ENCODE measurements around the gene STATH. TPM values are rescaled to one million over a fixed set of nuclear protein-coding genes. Genes with fewer than 3 reads are reported as not detected.

STATH gene, protein sequence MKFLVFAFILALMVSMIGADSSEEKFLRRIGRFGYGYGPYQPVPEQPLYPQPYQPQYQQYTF
- total RNA-seq (2014; rRNA removed; shearing (Covaris generic)), result not detected in 2 replicates
- polyA plus RNA-seq (2016; fragmentation: Nextera tagmentation; extraction: Ambion mirVana), result not detected in 2 replicates

DNA sequence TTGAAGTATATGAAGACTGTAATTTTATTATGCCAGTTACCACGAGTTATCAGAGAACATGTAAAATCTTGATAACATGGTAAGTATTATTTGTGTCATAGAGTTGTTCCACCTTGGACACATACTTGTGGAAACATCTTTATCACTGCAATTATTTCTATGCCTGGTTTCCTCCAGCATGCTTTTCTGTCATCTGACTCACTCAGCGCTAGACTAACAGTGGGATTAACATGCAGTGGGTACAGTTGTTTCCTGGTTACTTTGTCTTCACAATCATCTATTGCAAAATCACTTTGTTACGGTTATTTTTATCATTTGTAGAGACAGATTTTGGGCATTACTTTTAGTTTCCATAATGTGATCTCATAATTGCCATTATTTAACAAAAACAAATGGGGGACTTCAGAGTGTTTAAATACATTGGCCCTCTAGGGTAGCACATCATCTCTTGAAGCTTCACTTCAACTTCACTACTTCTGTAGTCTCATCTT lies at the start of gene STATH:
STATH (plus strand) TSS at position 441 of the 491 bp plus-strand sequence. CDS start 2,472 bp downstream, outside the sequence.
- Histone ChIP-seq H3K27me3 (replicated peaks; ENCODE audit: insufficient read depth) (no peaks in the 10 kb centered on the region), H3K79me2 (ENCODE audit: insufficient read depth) (no peaks in the 10 kb centered on the region), H3K9ac (no peak within 1 kb of the TSS), H3K36me3 (ENCODE audit: low read depth) (no peaks in the 10 kb centered on the region), H3K27ac (no peak within 1 kb of the TSS), H3F3A (ENCODE audit: insufficient read depth) (no peaks in the 10 kb centered on the region), H2AFZ (no peak within 1 kb of the TSS), H3K9me2 (ENCODE audit: insufficient read depth) (no peaks in the 10 kb centered on the region), H3K4me1 (ENCODE audit: insufficient read depth) (peaks cover 8% of the 10 kb centered on the region; the same call in 1 of the 2 replicates), H3K9me3 (ENCODE audit: low read depth) (no peaks in the 10 kb centered on the region), H3K4me2 (ENCODE audit: unreplicated experiment) (no peak within 1 kb of the TSS), H3K4me3 (no peak within 1 kb of the TSS), H4K20me1 (ENCODE audit: insufficient read depth) (no peaks in the 10 kb centered on the region)
- DNase-seq, result no peak
- in situ Hi-C loops (cut with MboI), result no loop called here
- WGBS, 2 experiments (ENCODE audit: low coverage in 1 of 2, low lambda C conversion rate in 2 of 2, missing lambda C conversion rate in 2 of 2), result 60 to 70% methylated on average over 3 of the region's 3 CpGs
- TF ChIP-seq EZH2 (IDR thresholded peaks at IDR 0.05; ENCODE audit: insufficient read depth, poor library complexity, severe bottlenecking), result no peak
- TF ChIP-seq EZH2phosphoT487 (IDR thresholded peaks at IDR 0.05; ENCODE audit: insufficient read depth, low read depth), result no peak

- Histone ChIP-seq H3K27me3 (replicated peaks; ENCODE audit: insufficient read depth) (no peaks in the 10 kb centered on the region), H3K4me1 (ENCODE audit: insufficient read depth) (no peaks in the 10 kb centered on the region), H3K36me3 (ENCODE audit: low read depth) (no peaks in the 10 kb centered on the region), H4K20me1 (ENCODE audit: insufficient read depth) (no peaks in the 10 kb centered on the region), H3K79me2 (ENCODE audit: insufficient read depth) (no peaks in the 10 kb centered on the region), H3F3A (ENCODE audit: insufficient read depth) (no peaks in the 10 kb centered on the region), H3K9me3 (ENCODE audit: low read depth) (no peaks in the 10 kb centered on the region), H3K4me3 (no peak overlapping the region), H3K9ac (no peak overlapping the region), H3K27ac (no peak overlapping the region), H2AFZ (no peak overlapping the region), H3K4me2 (ENCODE audit: unreplicated experiment) (no peak overlapping the region), H3K9me2 (ENCODE audit: insufficient read depth) (no peaks in the 10 kb centered on the region)
- no peak for DNase-seq
- TF ChIP-seq EZH2 (IDR thresholded peaks at IDR 0.05; ENCODE audit: insufficient read depth, poor library complexity, severe bottlenecking) (no peak), EZH2phosphoT487 (IDR thresholded peaks at IDR 0.05; ENCODE audit: insufficient read depth, low read depth) (no peak)
- WGBS, 2 experiments (ENCODE audit: low coverage in 1 of 2, low lambda C conversion rate in 2 of 2, missing lambda C conversion rate in 2 of 2), result 17% methylated on average over 3 of the region's 3 CpGs
- in situ Hi-C loops (cut with MboI), result no loop called here
Observed at GRCh38 chr4:69951602-69952001, 44.2 kb upstream of the STATH start.

- Histone ChIP-seq H3K9me3 (ENCODE audit: low read depth) (no peaks in the 10 kb centered on the region), H3K36me3 (ENCODE audit: low read depth) (no peaks in the 10 kb centered on the region), H3K4me2 (ENCODE audit: unreplicated experiment) (no peak overlapping the region), H3K27ac (no peak overlapping the region), H3F3A (ENCODE audit: insufficient read depth) (no peaks in the 10 kb centered on the region), H3K4me1 (ENCODE audit: insufficient read depth) (no peaks in the 10 kb centered on the region), H3K4me3 (no peak overlapping the region), H2AFZ (no peak overlapping the region), H4K20me1 (ENCODE audit: insufficient read depth) (no peaks in the 10 kb centered on the region), H3K9me2 (ENCODE audit: insufficient read depth) (no peaks in the 10 kb centered on the region), H3K9ac (no peak overlapping the region), H3K79me2 (ENCODE audit: insufficient read depth) (no peaks in the 10 kb centered on the region), H3K27me3 (replicated peaks; ENCODE audit: insufficient read depth) (no peaks in the 10 kb centered on the region)
- TF ChIP-seq EZH2 (IDR thresholded peaks at IDR 0.05; ENCODE audit: insufficient read depth, poor library complexity, severe bottlenecking) (no peak), EZH2phosphoT487 (IDR thresholded peaks at IDR 0.05; ENCODE audit: insufficient read depth, low read depth) (no peak)
- in situ Hi-C loops (cut with MboI), result no loop called here
- 42 to 46% methylated on average over 1 of the region's 1 CpG for WGBS, 2 experiments (ENCODE audit: low coverage in 1 of 2, low lambda C conversion rate in 2 of 2, missing lambda C conversion rate in 2 of 2)
- no peak for DNase-seq
Observed at GRCh38 chr4:69957209-69957608, 38.6 kb upstream of the STATH start.

DNA sequence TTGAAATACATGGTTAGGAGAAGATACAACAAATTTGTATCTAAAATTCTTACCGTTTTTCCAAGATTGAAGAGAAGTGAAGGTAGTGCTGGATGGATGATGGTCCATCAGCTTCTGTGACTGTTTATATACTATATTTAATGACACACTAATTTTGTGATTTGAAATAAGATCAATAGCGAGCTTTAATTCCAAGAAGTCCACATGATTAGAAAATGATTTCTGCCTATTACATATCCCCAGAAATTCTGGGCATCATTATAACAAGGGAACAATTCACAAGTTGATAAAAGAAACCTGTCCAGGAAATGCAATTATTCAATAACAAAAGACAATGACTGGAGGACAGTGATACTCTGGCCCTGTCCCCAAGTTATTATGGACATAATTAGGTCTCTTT lies 30.1 kb upstream of the STATH start, which contains the start of gene CSN2:
CSN2 (minus strand) TSS at position 101 of the 400 bp plus-strand sequence. CDS start 4,733 bp downstream, outside the sequence.
- Histone ChIP-seq H3K9me3 (ENCODE audit: low read depth) (no peaks in the 10 kb centered on the region), H3K9ac (no peak within 1 kb of the TSS), H2AFZ (no peak within 1 kb of the TSS), H3K4me3 (no peak within 1 kb of the TSS), H3K4me1 (ENCODE audit: insufficient read depth) (no peaks in the 10 kb centered on the region), H3K79me2 (ENCODE audit: insufficient read depth) (no peaks in the 10 kb centered on the region), H4K20me1 (ENCODE audit: insufficient read depth) (no peaks in the 10 kb centered on the region), H3K27me3 (replicated peaks; ENCODE audit: insufficient read depth) (no peaks in the 10 kb centered on the region), H3K4me2 (ENCODE audit: unreplicated experiment) (no peak within 1 kb of the TSS), H3K27ac (no peak within 1 kb of the TSS), H3K36me3 (ENCODE audit: low read depth) (no peaks in the 10 kb centered on the region), H3F3A (ENCODE audit: insufficient read depth) (no peaks in the 10 kb centered on the region), H3K9me2 (ENCODE audit: insufficient read depth) (no peaks in the 10 kb centered on the region)
- 41 to 51% methylated on average over 2 of the region's 2 CpGs for WGBS, 2 experiments (ENCODE audit: low coverage in 1 of 2, low lambda C conversion rate in 2 of 2, missing lambda C conversion rate in 2 of 2)
- in situ Hi-C loops (cut with MboI), result no loop called here
- no peak for DNase-seq
- TF ChIP-seq EZH2phosphoT487 (IDR thresholded peaks at IDR 0.05; ENCODE audit: insufficient read depth, low read depth), result no peak
- no peak for TF ChIP-seq EZH2 (IDR thresholded peaks at IDR 0.05; ENCODE audit: insufficient read depth, poor library complexity, severe bottlenecking)
